ENCODE measurements around the gene IRGC.

DNA sequence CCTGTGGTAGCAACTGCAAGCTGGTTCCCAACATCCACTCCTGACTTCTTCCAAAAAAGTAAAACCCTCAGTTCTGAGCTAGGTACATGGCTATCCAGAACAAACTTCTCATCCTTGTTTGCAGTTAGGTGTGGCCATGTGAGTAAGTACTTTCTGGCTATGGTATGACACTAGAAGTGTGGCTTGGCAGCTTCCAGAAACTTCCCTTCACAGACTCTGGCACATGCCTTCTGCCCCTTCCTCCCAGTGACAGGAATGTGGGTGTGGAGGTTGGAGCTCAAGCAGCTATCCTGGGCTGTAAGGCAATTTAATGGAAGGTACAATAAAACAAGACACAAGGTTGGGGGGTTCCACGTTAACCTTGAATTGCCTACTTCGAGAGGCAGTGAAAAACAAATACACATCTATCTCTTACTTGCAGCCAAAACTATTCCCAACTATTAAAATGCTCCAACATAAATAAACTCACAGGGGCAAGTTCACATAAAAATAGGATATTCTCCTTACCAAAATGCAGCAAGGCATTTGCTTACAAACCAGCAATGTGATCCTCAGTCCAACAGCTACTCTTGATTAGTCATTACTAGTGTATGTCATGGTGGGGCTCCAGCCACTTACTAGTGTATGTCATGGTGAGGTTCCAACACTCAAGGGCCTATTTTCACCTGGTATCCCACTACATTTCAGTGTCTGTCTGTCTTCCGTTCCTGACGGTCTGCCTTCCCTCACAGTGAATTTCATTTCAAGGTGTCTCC, 35.8 kb downstream of the IRGC start:
- TF ChIP-seq CTCF (IDR thresholded peaks at IDR 0.05): no peak
- no peak for TF ChIP-seq POLR2AphosphoS5 (IDR thresholded peaks at IDR 0.05; ENCODE audit: insufficient read depth in 1 of 2, low read depth in 1 of 2)
